GM23338 (cell line): Measurements from ENCODE around the gene RAD21L1. TPM values are rescaled to one million over a fixed set of nuclear protein-coding genes. Genes with fewer than 3 reads are reported as not detected.

Experiments used
- ATAC-seq: fragments of 200-7000 bp; cut with Tn5 transposase; 3 replicates; pipeline ENCODE4 v1.9.1; 2020
- DNase-seq: peaks from one replicate; pipeline ENCODE4 v3.0.0-alpha.2; 2015; ENCODE audit warnings: low spot score
- H2AFZ ChIP-seq: fragments of 200-600 bp; sonication (generic); 2 replicates; pipeline ENCODE4 v1.8.0; 2016; ENCODE audit warnings: antibody characterized with exemption, mild to moderate bottlenecking, moderate library complexity
- H3F3A ChIP-seq: fragments of 200-600 bp; sonication (generic); replicated peaks from 2 replicates; pipeline ENCODE4 v1.8.0; 2017; ENCODE audit warnings: antibody characterized with exemption, mixed run types, low read depth
- H3K27ac ChIP-seq: fragments of 200-600 bp; sonication (generic); 2 replicates; pipeline ENCODE4 v1.6.1; 2016; ENCODE audit warnings: low read depth
- H3K27me3 ChIP-seq: fragments of 200-600 bp; sonication (generic); 2 replicates; pipeline ENCODE4 v1.8.0; 2016; ENCODE audit warnings: mild to moderate bottlenecking, mixed run types, moderate library complexity; ENCODE audit not compliant: insufficient read depth
- H3K36me3 ChIP-seq: fragments of 200-600 bp; sonication (generic); 2 replicates; pipeline ENCODE4 v1.8.0; 2016; ENCODE audit warnings: mild to moderate bottlenecking; ENCODE audit not compliant: insufficient read depth
- H3K4me1 ChIP-seq: fragments of 200-600 bp; sonication (generic); 2 replicates; pipeline ENCODE4 v1.8.0; 2016; ENCODE audit warnings: mild to moderate bottlenecking, moderate library complexity; ENCODE audit not compliant: insufficient read depth
- H3K4me2 ChIP-seq: fragments of 200-600 bp; sonication (generic); 2 replicates; pipeline ENCODE4 v1.7.1; 2017; ENCODE audit warnings: mixed run types
- H3K4me3 ChIP-seq: fragments of 200-600 bp; sonication (generic); 2 replicates; pipeline ENCODE4 v1.6.1; 2016; ENCODE audit warnings: mixed run types
- H3K79me2 ChIP-seq: fragments of 200-600 bp; sonication (generic); replicated peaks from 2 replicates; pipeline ENCODE4 v1.8.0; 2017; ENCODE audit warnings: mild to moderate bottlenecking; ENCODE audit not compliant: insufficient read depth
- H3K9me2 ChIP-seq: fragments of 200-600 bp; sonication (generic); 2 replicates; pipeline ENCODE4 v1.8.0; 2017; ENCODE audit not compliant: insufficient read depth
- H4K20me1 ChIP-seq: fragments of 200-600 bp; sonication (generic); replicated peaks from 2 replicates; pipeline ENCODE4 v1.8.0; 2017; ENCODE audit warnings: mild to moderate bottlenecking; ENCODE audit not compliant: insufficient read depth
- H3K27ac Mint-ChIP-seq: 2 replicates; pipeline ENCODE4 v1.8.0; 2020; ENCODE audit warnings: inconsistent platforms, mild to moderate bottlenecking, moderate library complexity, mixed read lengths
- H3K27me3 Mint-ChIP-seq: 3 replicates; pipeline ENCODE4 v1.8.0; 2022; ENCODE audit warnings: low read depth, mild to moderate bottlenecking, moderate library complexity, mixed read lengths, inconsistent platforms; ENCODE audit not compliant: insufficient read depth, poor library complexity
- H3K36me3 Mint-ChIP-seq: 3 replicates; pipeline ENCODE4 v1.8.0; 2021; ENCODE audit warnings: low read depth, mild to moderate bottlenecking, inconsistent platforms, moderate library complexity, mixed read lengths
- H3K4me1 Mint-ChIP-seq: 3 replicates; pipeline ENCODE4 v1.8.0; 2020; ENCODE audit warnings: mild to moderate bottlenecking, inconsistent platforms, mixed read lengths
- H3K4me3 Mint-ChIP-seq: 3 replicates; pipeline ENCODE4 v1.8.0; 2021; ENCODE audit warnings: moderate library complexity, mild to moderate bottlenecking, inconsistent platforms, mixed read lengths
- H3K9me3 Mint-ChIP-seq: 3 replicates; pipeline ENCODE4 v1.8.0; 2020; ENCODE audit warnings: moderate library complexity, mild to moderate bottlenecking, inconsistent platforms, mixed read lengths
- CREB1 ChIP-seq: fragments of 250-450 bp; sonication (Bioruptor Pico); IDR thresholded peaks from 2 replicates; pipeline ENCODE4 v1.5.0; 2020; ENCODE audit warnings: low read depth, mild to moderate bottlenecking, moderate library complexity
- EZH2 ChIP-seq: fragments of 200-600 bp; sonication (generic); IDR thresholded peaks from one replicate; pipeline ENCODE4 v1.8.0; 2017; ENCODE audit warnings: antibody characterized with exemption, mild to moderate bottlenecking, low read depth; ENCODE audit not compliant: unreplicated experiment
- EZH2phosphoT487 ChIP-seq: fragments of 200-600 bp; sonication (generic); IDR thresholded peaks from one replicate; pipeline ENCODE4 v1.8.1; 2018; ENCODE audit warnings: antibody characterized with exemption; ENCODE audit not compliant: unreplicated experiment
- JUNB ChIP-seq: IDR thresholded peaks from one replicate; pipeline ENCODE4 v1.6.1; 2016; ENCODE audit warnings: antibody characterized with exemption; ENCODE audit not compliant: unreplicated experiment
- NANOG ChIP-seq: IDR thresholded peaks from 2 replicates; pipeline ENCODE4 v1.6.1; 2016; ENCODE audit warnings: antibody characterized with exemption, borderline replicate concordance
- ZNF114 ChIP-seq: fragments of 250-450 bp; sonication (Bioruptor Pico); IDR thresholded peaks from 2 replicates; pipeline ENCODE4 v1.5.0; 2020; ENCODE audit warnings: mild to moderate bottlenecking, moderate library complexity
- ZNF331 ChIP-seq: fragments of 250-450 bp; sonication (Bioruptor Pico); IDR thresholded peaks from 2 replicates; pipeline ENCODE4 v1.5.0; 2020; ENCODE audit warnings: low read depth, mild to moderate bottlenecking, moderate library complexity
- polyA plus RNA-seq: library from polyadenylated mRNA; unstranded; fragments of >200 nt; fragmentation: Nextera tagmentation; extraction: Ambion mirVana; gene quantifications from 2 replicates; pipeline ENCODE4 v1.2.1, GENCODE V29; 2016
- total RNA-seq: library from RNA; depleted of rRNA; stranded (reverse); fragments of >200 nt; shearing (Covaris generic); gene quantifications from 2 replicates; pipeline ENCODE4 v1.2.3, GENCODE V29; 2014
- TF ChIP-seq, protein P1 (sequence below): IDR thresholded peaks from one replicate; pipeline ENCODE4 v1.6.1; 2018; ENCODE audit warnings: antibody characterized with exemption; ENCODE audit not compliant: unreplicated experiment
- TF ChIP-seq, protein P2 (sequence below), 2 experiments: fragments of 200-600 bp in 1 of 2; sonication (generic) in 1 of 2; conservative IDR thresholded peaks; 2 replicates each; pipeline versions ENCODE4 v1.5.1 to v1.6.1; 2016 to 2017; ENCODE audit warnings: antibody characterized with exemption in 2 of 2, low read depth in 2 of 2, mild to moderate bottlenecking in 2 of 2, moderate library complexity in 1 of 2
- TF ChIP-seq, protein P3 (sequence below): IDR thresholded peaks from 2 replicates; pipeline ENCODE4 v1.6.1; 2016; ENCODE audit warnings: antibody characterized with exemption

RAD21L1 gene
- total and polyA plus RNA-seq, 2 experiments from 2014 or later, result 0.10 to 0.95 TPM

DNA sequence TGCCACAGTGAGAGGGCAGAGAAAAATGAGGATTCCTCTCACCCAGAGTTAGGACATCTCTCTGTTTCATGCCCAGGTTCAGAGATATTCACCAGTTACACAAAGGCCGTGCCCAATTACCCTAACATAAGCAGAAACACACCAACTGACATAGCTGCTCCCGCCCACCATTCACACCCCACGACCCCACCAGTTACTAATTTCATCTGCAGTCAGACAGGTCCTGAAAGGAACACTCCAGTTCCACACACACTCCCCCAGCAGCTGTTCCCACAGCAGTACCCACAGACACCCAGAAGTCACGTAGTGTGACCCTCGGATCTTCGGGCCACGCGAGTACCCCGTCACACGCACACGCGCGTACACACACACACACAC, 41.6 kb upstream of the RAD21L1 start:
- no peak overlapping the region for H3K27ac Mint-ChIP-seq
- Histone ChIP-seq H2AFZ (peak overlapping the region; percentile 81; the same call in 1 of the 2 replicates), H3K4me3 (peak overlapping the region; percentile 64), H3K27me3 (peaks cover 42% of the 10 kb centered on the region), H3K27ac (no peak overlapping the region), H3K79me2 (no peaks in the 10 kb centered on the region), H3K36me3 (no peaks in the 10 kb centered on the region), H4K20me1 (no peaks in the 10 kb centered on the region; the same call in 1 of the 2 replicates), H3K4me1 (peaks cover 25% of the 10 kb centered on the region), H3F3A (0 out of 2 replicates have a peak, but pooled peaks cover 5% of the 10 kb centered on the region), H3K4me2 (peak overlapping the region; percentile 83), H3K9me2 (no peaks in the 10 kb centered on the region)
- peaks cover 2% of the 10 kb centered on the region; the same call in 1 of the 3 replicates for H3K36me3 Mint-ChIP-seq
- H3K4me1 Mint-ChIP-seq, result peaks cover 28% of the 10 kb centered on the region
- H3K9me3 Mint-ChIP-seq, result peaks cover 5% of the 10 kb centered on the region; the same call in 1 of the 3 replicates
- TF ChIP-seq NANOG (no peak), ZNF331 (CRISPR knock-in tag) (no peak), ZNF114 (no peak), JUNB (no peak), CREB1 (CRISPR knock-in tag) (no peak), EZH2 (no peak), EZH2phosphoT487 (no peak)
- TF ChIP-seq, protein P1, sequence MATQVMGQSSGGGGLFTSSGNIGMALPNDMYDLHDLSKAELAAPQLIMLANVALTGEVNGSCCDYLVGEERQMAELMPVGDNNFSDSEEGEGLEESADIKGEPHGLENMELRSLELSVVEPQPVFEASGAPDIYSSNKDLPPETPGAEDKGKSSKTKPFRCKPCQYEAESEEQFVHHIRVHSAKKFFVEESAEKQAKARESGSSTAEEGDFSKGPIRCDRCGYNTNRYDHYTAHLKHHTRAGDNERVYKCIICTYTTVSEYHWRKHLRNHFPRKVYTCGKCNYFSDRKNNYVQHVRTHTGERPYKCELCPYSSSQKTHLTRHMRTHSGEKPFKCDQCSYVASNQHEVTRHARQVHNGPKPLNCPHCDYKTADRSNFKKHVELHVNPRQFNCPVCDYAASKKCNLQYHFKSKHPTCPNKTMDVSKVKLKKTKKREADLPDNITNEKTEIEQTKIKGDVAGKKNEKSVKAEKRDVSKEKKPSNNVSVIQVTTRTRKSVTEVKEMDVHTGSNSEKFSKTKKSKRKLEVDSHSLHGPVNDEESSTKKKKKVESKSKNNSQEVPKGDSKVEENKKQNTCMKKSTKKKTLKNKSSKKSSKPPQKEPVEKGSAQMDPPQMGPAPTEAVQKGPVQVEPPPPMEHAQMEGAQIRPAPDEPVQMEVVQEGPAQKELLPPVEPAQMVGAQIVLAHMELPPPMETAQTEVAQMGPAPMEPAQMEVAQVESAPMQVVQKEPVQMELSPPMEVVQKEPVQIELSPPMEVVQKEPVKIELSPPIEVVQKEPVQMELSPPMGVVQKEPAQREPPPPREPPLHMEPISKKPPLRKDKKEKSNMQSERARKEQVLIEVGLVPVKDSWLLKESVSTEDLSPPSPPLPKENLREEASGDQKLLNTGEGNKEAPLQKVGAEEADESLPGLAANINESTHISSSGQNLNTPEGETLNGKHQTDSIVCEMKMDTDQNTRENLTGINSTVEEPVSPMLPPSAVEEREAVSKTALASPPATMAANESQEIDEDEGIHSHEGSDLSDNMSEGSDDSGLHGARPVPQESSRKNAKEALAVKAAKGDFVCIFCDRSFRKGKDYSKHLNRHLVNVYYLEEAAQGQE, result no peak
- TF ChIP-seq, protein P2, sequence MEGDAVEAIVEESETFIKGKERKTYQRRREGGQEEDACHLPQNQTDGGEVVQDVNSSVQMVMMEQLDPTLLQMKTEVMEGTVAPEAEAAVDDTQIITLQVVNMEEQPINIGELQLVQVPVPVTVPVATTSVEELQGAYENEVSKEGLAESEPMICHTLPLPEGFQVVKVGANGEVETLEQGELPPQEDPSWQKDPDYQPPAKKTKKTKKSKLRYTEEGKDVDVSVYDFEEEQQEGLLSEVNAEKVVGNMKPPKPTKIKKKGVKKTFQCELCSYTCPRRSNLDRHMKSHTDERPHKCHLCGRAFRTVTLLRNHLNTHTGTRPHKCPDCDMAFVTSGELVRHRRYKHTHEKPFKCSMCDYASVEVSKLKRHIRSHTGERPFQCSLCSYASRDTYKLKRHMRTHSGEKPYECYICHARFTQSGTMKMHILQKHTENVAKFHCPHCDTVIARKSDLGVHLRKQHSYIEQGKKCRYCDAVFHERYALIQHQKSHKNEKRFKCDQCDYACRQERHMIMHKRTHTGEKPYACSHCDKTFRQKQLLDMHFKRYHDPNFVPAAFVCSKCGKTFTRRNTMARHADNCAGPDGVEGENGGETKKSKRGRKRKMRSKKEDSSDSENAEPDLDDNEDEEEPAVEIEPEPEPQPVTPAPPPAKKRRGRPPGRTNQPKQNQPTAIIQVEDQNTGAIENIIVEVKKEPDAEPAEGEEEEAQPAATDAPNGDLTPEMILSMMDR (conservative IDR thresholded peaks at IDR 0.05; ENCODE audit: low read depth in 2 of 2), result no peak
- TF ChIP-seq, protein P3, sequence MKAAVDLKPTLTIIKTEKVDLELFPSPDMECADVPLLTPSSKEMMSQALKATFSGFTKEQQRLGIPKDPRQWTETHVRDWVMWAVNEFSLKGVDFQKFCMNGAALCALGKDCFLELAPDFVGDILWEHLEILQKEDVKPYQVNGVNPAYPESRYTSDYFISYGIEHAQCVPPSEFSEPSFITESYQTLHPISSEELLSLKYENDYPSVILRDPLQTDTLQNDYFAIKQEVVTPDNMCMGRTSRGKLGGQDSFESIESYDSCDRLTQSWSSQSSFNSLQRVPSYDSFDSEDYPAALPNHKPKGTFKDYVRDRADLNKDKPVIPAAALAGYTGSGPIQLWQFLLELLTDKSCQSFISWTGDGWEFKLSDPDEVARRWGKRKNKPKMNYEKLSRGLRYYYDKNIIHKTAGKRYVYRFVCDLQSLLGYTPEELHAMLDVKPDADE, result no peak
- ATAC-seq, result no peak
- H3K4me3 Mint-ChIP-seq, result peak overlapping the region; percentile 81
- DNase-seq, result no peak
- peaks cover 26% of the 10 kb centered on the region for H3K27me3 Mint-ChIP-seq
